ENCODE measurements around the gene LYSMD4. TPM values are rescaled to one million over a fixed set of nuclear protein-coding genes. Genes with fewer than 3 reads are reported as not detected.

LYSMD4 gene
- total and polyA plus RNA-seq, 10 of the 15 experiments (the other 5 are each of a cell fraction or from before 2014, with no cell fraction given): 1.8 to 5.8 (median 3.9) TPM

- H4K20me1 ChIP-seq (ENCODE audit: control insufficient read depth, insufficient read depth): no peaks in the 10 kb centered on the region
- BruUV-seq (replicated peaks): no TSS peak
- no peaks in the 10 kb centered on the region for H3K4me1 ChIP-seq (ENCODE audit: control insufficient read depth, insufficient read depth, low read length)
- ChIA-PET POLR2A (no interaction called here), RAD21 (ENCODE audit: unreplicated experiment) (no interaction called here), SMC1A (ENCODE audit: uncharacterized antibody, unreplicated experiment) (interaction anchor here (0.9 kb wide), 1 partner anchor 466 kb away, joined by 3 read pairs; no protein-coding TSS in a partner anchor), CTCF (interaction anchor here (1.0 to 1.9 kb wide), 3 partner anchors 18 to 466 kb away, joined by 3 to 6 read pairs (median 3); no protein-coding TSS in a partner anchor)
- H3K79me2 ChIP-seq (ENCODE audit: control insufficient read depth, insufficient read depth, low read length): no peaks in the 10 kb centered on the region
- no peak for TF ChIP-seq BMI1 (IDR thresholded peaks at IDR 0.05; ENCODE audit: borderline replicate concordance)
- no peak for TF ChIP-seq RAD21 (IDR thresholded peaks at IDR 0.05; ENCODE audit: insufficient read depth, low read depth, low read length)
- TF ChIP-seq ZBTB4 (CRISPR knock-in tag; IDR thresholded peaks at IDR 0.05): no peak
- no peak for TF ChIP-seq SREBF2 (IDR thresholded peaks at IDR 0.05; ENCODE audit: low read length)
- TF ChIP-seq ZNF384 (IDR thresholded peaks at IDR 0.05; ENCODE audit: borderline replicate concordance, low read depth, low read length): no peak
- no peak for TF ChIP-seq E2F8 (IDR thresholded peaks at IDR 0.05; ENCODE audit: low read depth, partially characterized antibody)
- ATAC-seq (no peak), DNase-seq (ENCODE audit: low read depth, low spot score) (no peak), FAIRE-seq (no peak)
- in situ Hi-C loops (cut with MboI) (loop anchor here (25.0 kb wide), 1 partner anchor 626 kb away; the partner anchor contains the start of gene SYNM), intact Hi-C loops (cut with micrococcal nuclease; ENCODE audit: unreplicated experiment) (no loop called here)
- no peak overlapping the region for H3K4me3 ChIP-seq
- no peak overlapping the region for H3K4me2 ChIP-seq (ENCODE audit: control insufficient read depth, insufficient read depth)
- no peak overlapping the region for H3K9ac ChIP-seq (ENCODE audit: control insufficient read depth, insufficient read depth, low read length)
- 54% methylated on average over 7 of the region's 7 CpGs for WGBS (ENCODE audit: insufficient coverage, insufficient replicate concordance, low lambda C conversion rate, missing lambda C conversion rate)
- H3K9me3 ChIP-seq (replicated peaks; ENCODE audit: control insufficient read depth, insufficient read depth, low read length): no peaks in the 10 kb centered on the region
- no peaks in the 10 kb centered on the region for H3K27me3 ChIP-seq (replicated peaks in 1 of 2; ENCODE audit: control insufficient read depth in 2 of 2, insufficient read depth in 2 of 2, low read length in 1 of 2)
- H2AFZ ChIP-seq (ENCODE audit: control insufficient read depth, low read depth, low read length): no peak overlapping the region
- no peak overlapping the region for H3K27ac ChIP-seq (ENCODE audit: control insufficient read depth, insufficient read depth)
- no peaks in the 10 kb centered on the region for H3K36me3 ChIP-seq (ENCODE audit: control insufficient read depth in 2 of 2, insufficient read depth in 2 of 2, low read length in 1 of 2)
These were observed 5.0 kb upstream of the LYSMD4 start for GRCh38 chr15:99738021-99738847.
